ENCODE data around the gene INIP.
A peak's percentile ranks its signal among the peaks of the same experiment; 100 is the strongest.

INIP gene

GRCh38 chr9:112717661-112718331 is at the start of gene INIP:
Gene INIP (minus strand): TSS chr9:112718117. CDS start chr9:112716485, 1,632 bp downstream.
- Histone ChIP-seq H3K9me2 (replicated peaks; ENCODE audit: low read depth, low read length) (no peaks in the 10 kb centered on the region), H3K9ac (ENCODE audit: low read depth, low read length, poor library complexity, severe bottlenecking) (peak within 1 kb of the TSS; percentile 86), H3K79me2 (ENCODE audit: insufficient read depth, low read length) (peaks cover 39% of the 10 kb centered on the region), H3K36me3 (ENCODE audit: insufficient read depth, low read length) (no peaks in the 10 kb centered on the region), H3F3A (ENCODE audit: low read depth) (0 out of 2 replicates have a peak, but pooled peaks cover 2% of the 10 kb centered on the region), H3K9me3 (ENCODE audit: insufficient read depth, low read depth, low read length) (0 out of 2 replicates have a peak, but pooled peaks cover 1% of the 10 kb centered on the region), H3K4me1 (ENCODE audit: insufficient read depth, low read length, poor library complexity, severe bottlenecking) (peaks cover 21% of the 10 kb centered on the region), H3K4me2 (ENCODE audit: low read depth, low read length, poor library complexity, severe bottlenecking) (peak within 1 kb of the TSS; percentile 93), H3K27me3 (ENCODE audit: insufficient read depth, low read length, poor library complexity, severe bottlenecking) (no peaks in the 10 kb centered on the region), H3K4me3 (ENCODE audit: low read length, poor library complexity, severe bottlenecking) (peak within 1 kb of the TSS; percentile 88), H4K20me1 (ENCODE audit: insufficient read depth, low read length, poor library complexity, severe bottlenecking) (peaks cover 17% of the 10 kb centered on the region), H2AFZ (ENCODE audit: low read length) (peak within 1 kb of the TSS; percentile 86)
- TF ChIP-seq CTCF (conservative IDR thresholded peaks at IDR 0.05; ENCODE audit: low read length) (peak; percentile 36), EZH2phosphoT487 (IDR thresholded peaks at IDR 0.05; ENCODE audit: borderline replicate concordance) (no peak)

- Histone ChIP-seq H3K4me3 (ENCODE audit: low read length, poor library complexity, severe bottlenecking) (no peak overlapping the region), H3K9ac (ENCODE audit: low read depth, low read length, poor library complexity, severe bottlenecking) (no peak overlapping the region), H3K27me3 (ENCODE audit: insufficient read depth, low read length, poor library complexity, severe bottlenecking) (no peaks in the 10 kb centered on the region), H3K9me2 (replicated peaks; ENCODE audit: low read depth, low read length) (no peaks in the 10 kb centered on the region), H3F3A (ENCODE audit: low read depth) (no peaks in the 10 kb centered on the region), H3K79me2 (ENCODE audit: insufficient read depth, low read length) (no peaks in the 10 kb centered on the region), H3K9me3 (ENCODE audit: insufficient read depth, low read depth, low read length) (peaks cover 7% of the 10 kb centered on the region; the same call in 1 of the 2 replicates), H3K4me1 (ENCODE audit: insufficient read depth, low read length, poor library complexity, severe bottlenecking) (no peaks in the 10 kb centered on the region), H4K20me1 (ENCODE audit: insufficient read depth, low read length, poor library complexity, severe bottlenecking) (no peaks in the 10 kb centered on the region), H3K36me3 (ENCODE audit: insufficient read depth, low read length) (no peaks in the 10 kb centered on the region), H2AFZ (ENCODE audit: low read length) (no peak overlapping the region), H3K4me2 (ENCODE audit: low read depth, low read length, poor library complexity, severe bottlenecking) (no peak overlapping the region)
- TF ChIP-seq CTCF (conservative IDR thresholded peaks at IDR 0.05; ENCODE audit: low read length): no peak
- no peak for TF ChIP-seq EZH2phosphoT487 (IDR thresholded peaks at IDR 0.05; ENCODE audit: borderline replicate concordance)
Measured at GRCh38 chr9:112765281-112765680, 47.4 kb upstream of the INIP start.

- H3K36me3 ChIP-seq (ENCODE audit: insufficient read depth, low read length): no peaks in the 10 kb centered on the region
- no peaks in the 10 kb centered on the region for H3F3A ChIP-seq (ENCODE audit: low read depth)
- TF ChIP-seq CTCF (conservative IDR thresholded peaks at IDR 0.05; ENCODE audit: low read length) (no peak), EZH2phosphoT487 (IDR thresholded peaks at IDR 0.05; ENCODE audit: borderline replicate concordance) (no peak)
- peaks cover 7% of the 10 kb centered on the region; the same call in 1 of the 2 replicates for H3K9me3 ChIP-seq (ENCODE audit: insufficient read depth, low read depth, low read length)
- no peaks in the 10 kb centered on the region for H3K9me2 ChIP-seq (replicated peaks; ENCODE audit: low read depth, low read length)
- H3K4me1 ChIP-seq (ENCODE audit: insufficient read depth, low read length, poor library complexity, severe bottlenecking): no peaks in the 10 kb centered on the region
- H4K20me1 ChIP-seq (ENCODE audit: insufficient read depth, low read length, poor library complexity, severe bottlenecking): no peaks in the 10 kb centered on the region
- no peak overlapping the region for H3K4me3 ChIP-seq (ENCODE audit: low read length, poor library complexity, severe bottlenecking)
- H3K4me2 ChIP-seq (ENCODE audit: low read depth, low read length, poor library complexity, severe bottlenecking): no peak overlapping the region
- H3K79me2 ChIP-seq (ENCODE audit: insufficient read depth, low read length): no peaks in the 10 kb centered on the region
- no peak overlapping the region for H3K9ac ChIP-seq (ENCODE audit: low read depth, low read length, poor library complexity, severe bottlenecking)
- no peak overlapping the region for H2AFZ ChIP-seq (ENCODE audit: low read length)
- H3K27me3 ChIP-seq (ENCODE audit: insufficient read depth, low read length, poor library complexity, severe bottlenecking): no peaks in the 10 kb centered on the region
Measured at GRCh38 chr9:112764837-112765236, 46.9 kb upstream of the INIP start.
